ENCODE measurements around the gene TOMM70. TPM values are rescaled to one million over a fixed set of nuclear protein-coding genes. Genes with fewer than 3 reads are reported as not detected.

TOMM70 gene
- total RNA-seq, 4 donors from 2014 or later: 42.1 to 53.1 (median 47.9) TPM

DNA sequence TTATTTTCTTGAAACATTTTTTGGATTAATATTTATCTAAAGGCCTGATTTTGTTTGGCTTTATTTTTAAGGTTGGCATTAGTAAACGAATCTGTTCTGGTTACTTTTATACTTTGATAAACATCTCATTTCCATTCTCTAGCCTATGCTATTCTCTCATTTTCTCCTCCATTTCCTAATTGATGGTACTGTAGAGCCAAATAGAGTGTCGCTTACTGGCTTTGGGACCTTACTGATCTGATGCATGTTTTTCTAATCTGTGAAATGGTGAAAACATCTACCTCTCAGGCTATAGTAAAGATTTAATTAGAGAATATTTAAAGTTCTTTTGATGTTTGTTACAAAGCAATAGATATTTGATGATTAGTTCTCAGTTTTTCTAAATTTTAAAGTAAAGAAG is 2.0 kb upstream of the TOMM70 start:
- no peak for TF ChIP-seq CTCF (IDR thresholded peaks at IDR 0.05)
- no peak for ATAC-seq (ENCODE audit: low FRiP score)
- DNase-seq (ENCODE audit: low spot score): no peak

DNA sequence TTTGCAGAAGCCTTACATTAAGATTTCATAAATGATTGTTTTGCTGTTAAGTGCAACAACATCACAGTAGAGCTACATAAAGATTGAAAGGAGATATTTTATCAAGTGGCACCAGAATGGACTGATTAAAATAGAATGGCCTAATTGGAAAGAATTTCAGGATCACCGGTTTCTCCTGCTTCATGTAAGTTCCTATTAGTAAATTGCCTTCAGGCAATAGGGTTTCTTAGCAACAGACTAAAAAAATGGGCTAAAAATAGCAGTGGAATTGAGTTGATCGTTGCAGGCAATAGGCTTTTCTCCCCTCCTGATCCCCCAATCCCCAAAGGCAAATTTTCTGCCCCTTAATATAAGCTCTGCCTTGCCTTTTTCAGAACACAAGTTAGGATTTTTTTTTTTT is 1.4 kb upstream of the TOMM70 start:
- no peak for TF ChIP-seq CTCF (IDR thresholded peaks at IDR 0.05)
- no peak for ATAC-seq (ENCODE audit: low FRiP score)
- no peak for DNase-seq (ENCODE audit: low spot score)

GRCh38 chr3:100401674-100402041 is 769 bp upstream of the TOMM70 start:
- ATAC-seq (ENCODE audit: low FRiP score) (peak; percentile 21), DNase-seq (ENCODE audit: low spot score) (peak; percentile 24)
- no peak for TF ChIP-seq CTCF (IDR thresholded peaks at IDR 0.05)

- TF ChIP-seq CTCF (IDR thresholded peaks at IDR 0.05): no peak
- peak; percentile 18 for ATAC-seq (ENCODE audit: low FRiP score)
- no peak for DNase-seq (ENCODE audit: low spot score)
These were observed 490 bp downstream of the TOMM70 start for GRCh38 chr3:100400419-100400779.

- TF ChIP-seq CTCF (IDR thresholded peaks at IDR 0.05): no peak
- no peak for ATAC-seq (ENCODE audit: low FRiP score)
- no peak for DNase-seq (ENCODE audit: low spot score)
These were observed 1.4 kb downstream of the TOMM70 start for GRCh38 chr3:100399341-100400071.

DNA sequence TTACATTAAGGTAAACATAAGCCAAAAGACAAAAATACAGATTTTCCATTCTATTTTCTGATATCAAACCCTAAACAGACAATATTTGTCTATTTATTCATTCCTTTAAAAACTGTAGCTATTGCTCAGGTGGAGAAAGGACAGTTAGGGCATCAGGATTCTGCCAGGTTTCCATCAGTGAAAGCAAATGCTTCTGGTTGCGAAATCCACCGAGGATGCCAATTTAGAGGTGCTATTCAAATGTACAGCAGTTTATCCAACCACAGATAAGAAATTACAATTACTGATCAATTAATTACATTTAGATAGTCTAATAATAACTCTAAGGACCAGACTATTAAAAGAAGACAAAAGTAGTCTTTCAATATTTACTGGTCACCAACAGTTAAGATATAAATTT is 3.9 kb downstream of the TOMM70 start:
- no peak for ATAC-seq (ENCODE audit: low FRiP score)

More for the DNA sequence above, 3.9 kb downstream of the TOMM70 start:
- no peak for DNase-seq (ENCODE audit: low spot score)
- TF ChIP-seq CTCF (IDR thresholded peaks at IDR 0.05): no peak
